Left kidney (tissue), 2 donors: Measurements from ENCODE around the gene OLFM3. TPM values are rescaled to one million over a fixed set of nuclear protein-coding genes. Genes with fewer than 3 reads are reported as not detected.

Experiments used
- DNase-seq: peaks from one replicate; pipeline ENCODE4 v3.0.0-alpha.2; 2013
- polyA plus RNA-seq: library from polyadenylated mRNA; unstranded; fragments of 120-200 nt; gene quantifications from one replicate; pipeline ENCODE4 v1.2.1, GENCODE V29; 2013; ENCODE audit not compliant: insufficient read length

OLFM3 gene
- polyA plus RNA-seq, 1 donor, result 24.7 TPM

GRCh38 chr1:101957771-101958170, 39.0 kb downstream of the OLFM3 start:
- no peak for DNase-seq

- DNase-seq, result no peak
Measured at GRCh38 chr1:101953623-101954022, 43.1 kb downstream of the OLFM3 start.

- DNase-seq, result no peak
Measured at GRCh38 chr1:101945884-101946283, 50.8 kb downstream of the OLFM3 start.

GRCh38 chr1:101943237-101943636, 53.5 kb downstream of the OLFM3 start:
- DNase-seq, result no peak

DNA sequence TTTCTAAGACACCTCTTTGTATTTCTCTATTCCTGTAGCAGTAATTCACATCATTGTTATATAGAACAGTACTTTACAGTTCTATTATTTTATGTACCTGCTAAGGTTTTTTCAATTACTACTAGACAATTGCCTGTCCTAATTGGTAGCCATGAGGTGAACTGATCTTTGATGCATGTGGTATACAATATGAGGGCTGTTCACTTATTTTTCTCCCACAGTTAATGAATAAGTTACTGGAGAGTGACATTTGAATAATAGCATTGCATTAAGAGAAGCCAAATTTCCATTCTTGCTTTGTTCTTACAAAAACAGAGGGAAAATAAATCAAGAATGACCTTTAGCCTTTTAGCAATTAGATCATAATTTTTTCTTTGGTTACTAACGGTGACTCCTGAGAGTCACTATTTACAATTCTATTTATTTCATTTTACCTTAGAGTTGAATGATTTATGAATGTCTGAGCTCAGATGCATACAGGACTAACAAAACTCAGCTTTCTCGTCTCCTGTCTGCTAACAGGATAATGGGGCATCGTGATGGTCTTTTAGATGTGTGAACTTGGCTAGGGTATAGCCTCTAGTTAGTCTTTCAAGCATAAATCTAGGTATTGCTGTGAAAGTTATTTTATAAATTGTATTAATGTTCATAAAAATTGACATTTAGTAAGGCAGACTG, 54.1 kb downstream of the OLFM3 start:
- DNase-seq, result no peak

- DNase-seq, result no peak
Measured at GRCh38 chr1:101938681-101939080, 58.0 kb downstream of the OLFM3 start.

DNA sequence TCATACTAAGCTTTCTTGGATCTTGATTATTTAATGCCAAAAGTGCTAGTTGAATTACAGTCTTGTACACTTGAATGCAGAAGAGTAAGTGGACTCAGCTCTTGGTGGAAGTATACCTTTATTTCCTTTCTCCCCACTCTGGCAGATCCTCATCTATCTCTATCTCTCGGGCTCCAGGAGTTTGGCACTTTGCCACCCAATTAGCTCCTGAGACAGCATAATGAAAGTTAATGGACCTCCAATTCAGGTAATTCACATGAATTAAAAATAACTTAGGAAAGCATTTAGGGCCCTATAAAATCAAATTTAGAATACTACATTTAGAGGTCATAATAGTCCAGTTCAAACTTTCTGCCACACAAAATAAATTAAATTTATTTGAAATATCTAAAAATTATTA, 67.4 kb downstream of the OLFM3 start:
- DNase-seq, result peak; percentile 5

GRCh38 chr1:101928829-101929228, 67.9 kb downstream of the OLFM3 start:
- no peak for DNase-seq

DNA sequence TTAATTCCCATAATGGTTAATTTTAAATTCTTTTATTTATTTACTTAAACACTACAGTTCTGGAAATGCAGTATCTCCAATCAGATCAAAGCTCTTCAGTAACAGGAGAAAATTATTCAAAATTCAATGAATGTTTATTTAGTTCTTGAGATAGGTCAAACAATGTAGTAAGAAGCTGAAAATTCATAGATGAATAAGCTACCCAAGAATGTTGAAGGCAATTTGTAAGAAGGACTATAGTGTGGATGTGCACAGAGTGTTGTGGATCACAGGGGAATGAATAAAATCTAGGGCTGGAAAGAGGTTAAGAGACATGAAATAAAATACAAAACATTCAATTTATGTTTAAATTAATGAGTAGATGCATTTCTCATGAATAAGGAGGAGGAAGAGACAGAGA, 72.0 kb downstream of the OLFM3 start:
- DNase-seq, result no peak

DNA sequence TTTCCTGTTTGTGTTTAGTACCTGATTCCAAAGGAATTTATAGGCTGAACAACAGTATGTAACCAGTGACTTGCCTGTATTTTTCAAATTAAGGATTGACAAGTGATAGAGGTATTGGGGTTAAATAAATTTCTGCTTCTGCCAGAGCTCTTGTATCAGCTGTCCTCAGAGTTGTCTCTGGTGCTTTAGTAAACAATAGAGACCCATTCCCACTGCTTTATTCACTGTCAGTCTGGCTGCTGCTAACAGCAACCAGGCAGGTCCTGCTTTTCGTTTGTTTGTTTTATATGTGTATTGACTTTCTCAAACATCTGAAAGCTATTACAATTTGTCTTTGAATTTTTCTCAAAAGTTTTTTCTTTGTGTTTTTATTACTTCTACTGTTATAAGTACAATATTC, 76.1 kb downstream of the OLFM3 start:
- no peak for DNase-seq

DNA sequence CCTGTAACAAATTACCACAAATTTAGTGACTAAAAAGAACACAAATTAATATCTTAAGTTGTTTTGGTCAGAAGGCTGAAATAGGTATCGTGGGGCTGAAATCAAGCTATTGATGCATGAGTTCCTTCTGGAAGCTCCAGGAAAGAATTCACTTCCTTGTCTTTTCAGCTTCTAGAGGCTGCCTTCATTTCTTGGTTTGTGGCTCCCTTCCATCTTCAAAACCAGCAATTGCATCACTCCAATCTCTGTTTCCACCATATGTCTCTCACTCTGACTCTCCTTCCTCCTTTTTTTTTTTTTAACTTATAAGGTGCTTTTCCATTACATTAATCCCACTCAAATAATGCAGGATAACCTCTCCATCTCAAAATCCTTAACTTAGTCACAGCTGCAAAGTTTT, 78.4 kb downstream of the OLFM3 start:
- no peak for DNase-seq

GRCh38 chr1:101915597-101915996, 81.1 kb downstream of the OLFM3 start:
- no peak for DNase-seq

DNA sequence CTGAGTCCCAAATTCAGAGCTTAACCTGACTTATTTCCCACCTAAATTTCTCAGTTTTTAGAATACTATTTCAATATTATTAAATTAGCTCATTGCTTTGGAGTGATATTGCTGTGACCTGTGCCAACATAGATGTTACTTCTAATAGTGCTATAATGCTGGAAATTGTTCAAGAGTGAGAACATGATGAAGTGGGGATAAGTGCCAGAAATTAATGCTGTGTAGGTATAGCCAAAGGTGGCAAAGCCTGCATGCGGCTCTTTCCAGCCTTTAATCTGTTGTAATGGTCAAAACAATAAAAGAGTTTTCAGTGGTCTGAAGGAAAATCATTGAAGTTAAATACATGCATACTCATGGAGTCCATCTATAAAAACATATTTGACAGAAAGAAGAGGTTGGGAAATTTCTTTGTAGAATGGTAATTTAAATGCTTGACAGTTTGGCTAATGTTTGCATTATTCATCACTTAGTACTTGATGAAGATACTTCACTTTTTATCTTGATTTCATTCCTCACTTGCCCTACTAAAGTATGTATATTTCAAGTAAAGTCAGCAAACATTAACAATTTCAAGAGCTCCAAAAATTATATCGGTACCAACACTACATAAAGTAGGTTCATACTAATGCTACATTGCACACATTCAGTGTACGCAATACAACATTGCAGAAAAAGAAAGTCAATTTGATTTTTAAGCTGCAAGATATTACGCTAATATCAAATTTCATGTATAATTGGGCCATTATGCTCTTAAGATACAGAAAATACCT, 82.1 kb downstream of the OLFM3 start:
- no peak for DNase-seq

- DNase-seq, result no peak
Measured at GRCh38 chr1:101911894-101912293, 84.8 kb downstream of the OLFM3 start.

- DNase-seq, result no peak
Measured at GRCh38 chr1:101908980-101909379, 87.7 kb downstream of the OLFM3 start.

DNA sequence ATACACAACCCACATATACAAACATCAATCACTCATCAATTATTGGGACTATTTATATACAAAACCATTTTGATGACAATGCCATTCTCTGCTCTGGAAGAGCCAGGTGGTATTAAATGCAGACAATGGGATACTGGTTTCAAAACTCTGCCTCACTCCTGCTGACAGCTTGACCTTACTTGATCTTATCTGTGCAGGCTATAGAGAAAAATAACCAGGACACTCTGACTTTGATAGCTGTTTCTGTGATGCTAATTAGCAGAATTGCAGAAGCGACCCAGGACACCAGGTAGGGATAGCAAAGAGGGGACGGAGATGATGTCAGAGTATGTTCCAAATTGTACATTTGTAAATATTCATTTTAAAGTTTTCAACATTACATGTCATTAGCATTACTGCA, 89.5 kb downstream of the OLFM3 start:
- no peak for DNase-seq

- no peak for DNase-seq
Measured at GRCh38 chr1:101905283-101905835, 91.4 kb downstream of the OLFM3 start.

- no peak for DNase-seq
Measured at GRCh38 chr1:101902199-101902598, 94.5 kb downstream of the OLFM3 start.

DNA sequence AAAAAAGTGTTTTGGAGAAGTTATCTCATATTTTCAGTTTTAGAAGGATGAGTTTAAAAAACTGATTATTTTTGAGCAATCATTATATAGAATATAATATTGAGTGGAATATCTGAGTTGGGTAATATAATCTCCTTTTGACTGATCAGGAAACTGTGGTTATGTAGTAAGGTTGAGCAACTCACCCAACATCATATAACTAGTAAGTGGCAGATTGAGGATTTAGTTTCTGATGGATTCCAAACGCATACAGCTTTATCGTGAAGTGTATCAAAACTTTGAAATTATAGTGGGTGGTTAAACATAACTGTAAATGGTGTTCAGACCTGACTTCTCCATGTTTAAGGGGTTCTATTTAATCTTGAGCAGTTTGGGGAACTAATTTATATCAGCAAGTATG, 98.6 kb downstream of the OLFM3 start:
- no peak for DNase-seq

GRCh38 chr1:101884621-101885020, 112.1 kb downstream of the OLFM3 start:
- no peak for DNase-seq

DNA sequence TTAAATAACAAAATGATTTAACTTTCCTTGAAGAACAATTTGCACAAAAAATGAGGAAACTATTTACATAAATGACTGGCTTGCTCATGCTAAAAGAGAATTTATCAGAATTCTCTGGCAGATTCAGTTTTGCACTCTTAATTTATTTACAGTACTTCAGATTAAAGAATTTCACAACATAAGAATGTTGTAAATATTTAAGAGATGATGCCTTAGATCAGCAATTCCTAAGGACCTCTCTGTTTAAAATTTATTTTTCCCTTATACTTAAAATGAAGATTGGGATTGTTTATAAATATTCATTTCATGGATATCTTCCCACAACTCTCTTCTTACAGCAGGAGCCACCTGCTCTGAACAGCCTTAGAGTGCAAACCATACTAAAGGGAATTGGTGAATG, 120.8 kb downstream of the OLFM3 start:
- DNase-seq, result no peak

DNA sequence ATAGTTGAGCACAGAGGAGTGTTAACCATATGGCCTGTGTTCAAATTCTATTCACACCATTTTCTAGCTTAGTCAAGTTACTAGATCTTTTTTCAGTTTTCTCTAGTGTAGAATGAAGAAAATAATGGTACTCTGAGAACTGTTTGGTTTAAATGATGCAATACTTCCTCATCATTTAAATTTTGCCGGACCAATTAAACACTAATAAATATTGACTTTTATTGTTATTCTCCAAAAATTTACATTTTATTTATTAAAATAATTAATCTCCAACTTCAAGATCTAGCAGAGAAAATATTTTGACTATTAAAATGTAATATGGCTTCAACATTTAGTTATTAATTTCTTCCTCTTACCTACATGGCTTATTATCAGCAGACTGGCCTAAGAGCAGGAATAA, 123.1 kb downstream of the OLFM3 start:
- no peak for DNase-seq

DNA sequence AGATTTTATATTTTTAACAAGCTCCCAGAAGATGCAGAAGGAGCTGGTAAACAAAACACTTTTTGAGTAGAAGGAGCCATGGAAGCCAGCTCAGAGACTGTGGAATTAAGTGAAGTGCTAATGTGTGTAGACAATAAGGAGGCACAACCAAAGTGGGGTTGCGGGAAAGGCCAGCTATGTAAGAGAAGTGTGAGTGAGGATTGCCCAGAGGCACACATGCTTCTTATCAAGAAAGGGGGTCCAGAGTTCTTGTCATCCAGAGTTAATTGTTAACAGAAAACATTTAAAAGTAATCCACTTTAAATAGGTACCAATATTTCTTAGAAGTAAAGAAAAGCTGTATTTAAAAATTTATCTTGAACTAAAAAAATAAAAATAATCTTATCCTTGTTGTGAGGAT, 136.8 kb downstream of the OLFM3 start:
- DNase-seq, result no peak

- DNase-seq, result no peak
Measured at GRCh38 chr1:101854271-101854670, 142.5 kb downstream of the OLFM3 start.
